Testis (tissue), 2 donors: ENCODE measurements around the gene BCAR3.

Experiments
- POLR2A ChIP-seq: fragments of 450-650 bp; IDR thresholded peaks from one replicate; pipeline ENCODE4 v1.6.1; 2017; ENCODE audit warnings: antibody characterized with exemption, mild to moderate bottlenecking, moderate library complexity
- TF ChIP-seq, protein P1 (sequence below), 3 experiments: fragments of 450-650 bp in 2 of 3; fragments of 200-600 bp in 1 of 3; sonication (generic) in 1 of 3; IDR thresholded peaks; one replicate each; pipeline ENCODE4 v1.5.1; 2016 to 2019; ENCODE audit warnings: antibody characterized with exemption in 3 of 3, mild to moderate bottlenecking in 2 of 3, moderate library complexity in 1 of 3

DNA sequence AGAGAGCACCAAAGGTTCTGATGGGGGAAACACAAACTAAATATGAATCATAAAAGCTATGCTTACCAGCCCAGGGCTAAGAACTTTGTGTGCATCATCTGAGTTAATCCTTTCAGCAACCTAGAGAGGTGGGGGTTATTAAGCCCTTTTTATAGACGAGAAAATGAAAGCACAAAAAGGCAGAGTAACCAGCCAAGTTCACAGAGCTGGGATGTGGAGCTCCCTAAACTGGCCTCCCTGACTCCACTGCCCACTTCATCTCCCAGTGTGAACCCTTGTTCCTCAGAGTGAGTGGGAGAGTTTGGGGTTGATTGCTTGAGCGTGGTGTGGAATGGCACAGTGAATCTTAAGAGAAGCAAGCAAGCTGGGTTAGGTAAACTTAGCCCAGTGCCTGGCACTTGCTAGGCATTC, 10.8 kb upstream of the BCAR3 start:
- TF ChIP-seq, protein P1, sequence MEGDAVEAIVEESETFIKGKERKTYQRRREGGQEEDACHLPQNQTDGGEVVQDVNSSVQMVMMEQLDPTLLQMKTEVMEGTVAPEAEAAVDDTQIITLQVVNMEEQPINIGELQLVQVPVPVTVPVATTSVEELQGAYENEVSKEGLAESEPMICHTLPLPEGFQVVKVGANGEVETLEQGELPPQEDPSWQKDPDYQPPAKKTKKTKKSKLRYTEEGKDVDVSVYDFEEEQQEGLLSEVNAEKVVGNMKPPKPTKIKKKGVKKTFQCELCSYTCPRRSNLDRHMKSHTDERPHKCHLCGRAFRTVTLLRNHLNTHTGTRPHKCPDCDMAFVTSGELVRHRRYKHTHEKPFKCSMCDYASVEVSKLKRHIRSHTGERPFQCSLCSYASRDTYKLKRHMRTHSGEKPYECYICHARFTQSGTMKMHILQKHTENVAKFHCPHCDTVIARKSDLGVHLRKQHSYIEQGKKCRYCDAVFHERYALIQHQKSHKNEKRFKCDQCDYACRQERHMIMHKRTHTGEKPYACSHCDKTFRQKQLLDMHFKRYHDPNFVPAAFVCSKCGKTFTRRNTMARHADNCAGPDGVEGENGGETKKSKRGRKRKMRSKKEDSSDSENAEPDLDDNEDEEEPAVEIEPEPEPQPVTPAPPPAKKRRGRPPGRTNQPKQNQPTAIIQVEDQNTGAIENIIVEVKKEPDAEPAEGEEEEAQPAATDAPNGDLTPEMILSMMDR (IDR thresholded peaks at IDR 0.05): no peak
- no peak for TF ChIP-seq POLR2A
